HUES6 (cell line): ENCODE data around the gene ZFHX3.

Experiments used
- H3K27ac ChIP-seq: 2 replicates; pipeline ENCODE4 v1.7.0; 2013; ENCODE audit warnings: low read depth, mild to moderate bottlenecking, low read length, inconsistent platforms
- H3K27me3 ChIP-seq: 2 replicates; pipeline ENCODE4 v1.6.1; 2013; ENCODE audit warnings: low read length; ENCODE audit not compliant: control insufficient read depth, insufficient read depth
- H3K36me3 ChIP-seq: 2 replicates; pipeline ENCODE4 v1.6.1; 2013; ENCODE audit warnings: low read length; ENCODE audit not compliant: control insufficient read depth, insufficient read depth
- H3K4me1 ChIP-seq: 2 replicates; pipeline ENCODE4 v1.6.1; 2013; ENCODE audit warnings: low read length; ENCODE audit not compliant: control insufficient read depth, insufficient read depth
- H3K4me3 ChIP-seq: 2 replicates; pipeline ENCODE4 v1.5.1; 2013; ENCODE audit warnings: low read depth, low read length
- H3K9ac ChIP-seq: one replicate; pipeline ENCODE4 v1.6.1; 2013; ENCODE audit warnings: mild to moderate bottlenecking, low read length
- H3K9me3 ChIP-seq: 2 replicates; pipeline ENCODE4 v1.6.1; 2013; ENCODE audit warnings: low read depth, low read length; ENCODE audit not compliant: control insufficient read depth, insufficient read depth

Gene ZFHX3

GRCh38 chr16:72846594-72846993, 201.3 kb downstream of the ZFHX3 start:
- Histone ChIP-seq H3K27ac (no peak overlapping the region), H3K4me1 (peaks cover 12% of the 10 kb centered on the region; the same call in 1 of the 2 replicates), H3K9ac (no peak overlapping the region), H3K4me3 (no peak overlapping the region), H3K9me3 (no peaks in the 10 kb centered on the region), H3K36me3 (no peaks in the 10 kb centered on the region), H3K27me3 (no peaks in the 10 kb centered on the region)

GRCh38 chr16:72845322-72846020, 202.5 kb downstream of the ZFHX3 start:
- no peak overlapping the region for H3K27ac ChIP-seq
- H3K9ac ChIP-seq: no peak overlapping the region
- H3K9me3 ChIP-seq: no peaks in the 10 kb centered on the region
- no peaks in the 10 kb centered on the region for H3K36me3 ChIP-seq
- no peaks in the 10 kb centered on the region for H3K27me3 ChIP-seq
- H3K4me3 ChIP-seq: no peak overlapping the region
- peaks cover 12% of the 10 kb centered on the region; the same call in 1 of the 2 replicates for H3K4me1 ChIP-seq

DNA sequence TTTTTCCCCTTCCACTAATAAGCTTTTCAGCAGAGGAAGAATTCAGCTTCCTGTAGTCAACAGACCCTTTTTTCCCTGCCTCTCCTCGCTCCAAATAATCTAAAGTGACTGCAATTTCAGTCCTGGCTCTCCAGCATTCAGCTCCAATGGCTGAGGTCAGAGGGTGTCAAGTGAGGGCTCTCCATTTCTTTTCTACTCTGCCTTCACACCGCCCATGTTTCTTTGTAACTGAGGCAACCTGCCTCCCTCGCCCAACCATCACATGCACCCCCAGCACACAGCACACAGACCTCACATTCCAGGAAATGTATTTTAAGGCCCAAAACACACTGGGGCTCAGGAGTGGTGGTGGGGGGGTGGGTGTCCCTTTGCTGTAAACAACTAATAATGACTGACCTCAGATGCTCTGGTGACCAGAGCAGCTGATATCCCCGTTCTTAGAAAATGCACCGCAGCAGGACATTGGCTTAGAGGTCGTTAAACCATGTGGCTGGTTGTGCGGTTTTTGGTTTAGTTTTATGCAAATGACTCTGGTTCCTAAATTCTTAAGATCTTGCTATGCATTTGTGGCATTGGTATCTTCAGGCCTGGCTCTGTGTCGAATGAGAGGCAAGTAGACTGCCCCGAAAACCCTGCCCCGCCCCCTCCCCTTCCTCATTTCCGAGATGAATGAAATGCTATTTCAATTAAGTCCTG, 203.6 kb downstream of the ZFHX3 start:
- Histone ChIP-seq H3K4me3 (no peak overlapping the region), H3K4me1 (peaks cover 12% of the 10 kb centered on the region; the same call in 1 of the 2 replicates), H3K27me3 (no peaks in the 10 kb centered on the region), H3K9ac (no peak overlapping the region), H3K36me3 (no peaks in the 10 kb centered on the region), H3K9me3 (no peaks in the 10 kb centered on the region), H3K27ac (no peak overlapping the region)

- no peak overlapping the region for H3K4me3 ChIP-seq
- peaks cover 13% of the 10 kb centered on the region for H3K4me1 ChIP-seq
- no peak overlapping the region for H3K27ac ChIP-seq
- no peak overlapping the region for H3K9ac ChIP-seq
- no peaks in the 10 kb centered on the region for H3K27me3 ChIP-seq
- no peaks in the 10 kb centered on the region for H3K36me3 ChIP-seq
- H3K9me3 ChIP-seq: no peaks in the 10 kb centered on the region
These were observed 206.4 kb downstream of the ZFHX3 start for GRCh38 chr16:72841506-72841905.

- Histone ChIP-seq H3K27me3 (no peaks in the 10 kb centered on the region), H3K4me3 (no peak overlapping the region), H3K36me3 (no peaks in the 10 kb centered on the region), H3K9ac (no peak overlapping the region), H3K27ac (no peak overlapping the region), H3K9me3 (no peaks in the 10 kb centered on the region), H3K4me1 (peaks cover 13% of the 10 kb centered on the region)
These were observed 207.1 kb downstream of the ZFHX3 start for GRCh38 chr16:72840631-72841381.

GRCh38 chr16:72838951-72839350, 209.0 kb downstream of the ZFHX3 start:
- H3K9me3 ChIP-seq: no peaks in the 10 kb centered on the region
- H3K36me3 ChIP-seq: no peaks in the 10 kb centered on the region
- no peak overlapping the region for H3K4me3 ChIP-seq
- peaks cover 13% of the 10 kb centered on the region for H3K4me1 ChIP-seq
- no peaks in the 10 kb centered on the region for H3K27me3 ChIP-seq
- H3K9ac ChIP-seq: no peak overlapping the region
- no peak overlapping the region for H3K27ac ChIP-seq

DNA sequence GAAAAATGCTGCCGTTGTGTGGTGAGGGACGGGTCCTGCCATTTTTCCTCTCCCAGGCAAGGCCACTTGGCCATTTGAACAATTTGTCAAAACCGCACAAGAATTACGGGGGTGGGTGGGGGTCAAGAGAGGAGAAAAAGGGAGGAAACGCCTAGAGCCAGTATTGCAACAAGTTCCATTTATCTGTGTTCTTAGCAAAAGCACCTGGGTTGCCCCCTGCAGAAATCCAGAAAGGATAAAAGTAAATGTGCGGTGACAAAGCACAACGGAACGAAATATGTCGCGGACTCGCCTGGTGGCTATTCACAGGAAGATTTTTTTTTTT, 209.4 kb downstream of the ZFHX3 start:
- H3K9ac ChIP-seq: no peak overlapping the region
- H3K4me3 ChIP-seq: no peak overlapping the region
- H3K4me1 ChIP-seq: peaks cover 13% of the 10 kb centered on the region
- no peaks in the 10 kb centered on the region for H3K9me3 ChIP-seq
- H3K27ac ChIP-seq: no peak overlapping the region
- H3K27me3 ChIP-seq: no peaks in the 10 kb centered on the region
- no peaks in the 10 kb centered on the region for H3K36me3 ChIP-seq

DNA sequence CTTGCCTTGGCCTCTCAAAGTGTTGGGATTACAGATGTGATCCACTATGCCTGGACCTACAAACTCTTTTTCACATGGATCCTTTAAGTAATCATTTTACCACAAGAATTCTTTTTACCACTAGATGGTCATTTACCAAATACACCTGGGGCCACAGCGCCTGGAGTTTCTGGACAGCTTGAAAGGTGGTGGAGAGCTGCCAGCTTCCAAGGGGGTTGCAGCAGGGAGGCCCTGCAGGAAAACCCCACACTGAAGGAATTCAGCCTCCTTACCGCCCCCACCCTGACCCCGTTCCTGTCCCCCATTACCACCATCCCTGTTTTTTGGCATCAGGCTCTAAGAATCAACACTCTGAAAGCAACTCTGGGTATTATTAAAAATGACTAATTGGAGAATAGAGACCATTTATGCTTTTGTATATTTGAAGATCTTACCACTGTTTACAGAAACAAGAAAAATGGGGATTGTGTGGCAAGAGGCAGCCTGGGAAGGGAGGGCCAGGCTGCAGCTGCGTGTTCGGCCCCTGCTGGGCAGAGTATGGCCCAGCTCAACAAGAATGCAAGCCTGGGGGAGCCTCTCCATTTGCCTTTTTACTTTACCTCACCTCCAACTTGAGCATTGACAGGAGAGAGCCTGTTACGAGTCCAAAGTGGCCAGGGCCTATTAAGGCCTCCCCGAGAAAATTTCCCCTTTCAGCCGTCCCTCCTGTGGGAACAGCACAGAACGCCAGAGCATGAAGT, 209.9 kb downstream of the ZFHX3 start:
- H3K9me3 ChIP-seq: no peaks in the 10 kb centered on the region
- peaks cover 13% of the 10 kb centered on the region for H3K4me1 ChIP-seq
- H3K27ac ChIP-seq: no peak overlapping the region
- H3K27me3 ChIP-seq: no peaks in the 10 kb centered on the region
- H3K36me3 ChIP-seq: no peaks in the 10 kb centered on the region
- no peak overlapping the region for H3K4me3 ChIP-seq
- H3K9ac ChIP-seq: no peak overlapping the region

GRCh38 chr16:72836985-72837384, 210.9 kb downstream of the ZFHX3 start:
- no peak overlapping the region for H3K27ac ChIP-seq
- no peak overlapping the region for H3K9ac ChIP-seq
- no peak overlapping the region for H3K4me3 ChIP-seq
- H3K27me3 ChIP-seq: no peaks in the 10 kb centered on the region
- no peaks in the 10 kb centered on the region for H3K36me3 ChIP-seq
- peaks cover 13% of the 10 kb centered on the region for H3K4me1 ChIP-seq
- H3K9me3 ChIP-seq: no peaks in the 10 kb centered on the region

- H3K4me3 ChIP-seq: no peak overlapping the region
- H3K9ac ChIP-seq: no peak overlapping the region
- no peak overlapping the region for H3K27ac ChIP-seq
- no peaks in the 10 kb centered on the region for H3K9me3 ChIP-seq
- H3K27me3 ChIP-seq: no peaks in the 10 kb centered on the region
- H3K36me3 ChIP-seq: no peaks in the 10 kb centered on the region
- peaks cover 13% of the 10 kb centered on the region for H3K4me1 ChIP-seq
These were observed 211.7 kb downstream of the ZFHX3 start for GRCh38 chr16:72836181-72836580.
